H1 (cell line): ENCODE results near the gene OSBPL5. TPM values are rescaled to one million over a fixed set of nuclear protein-coding genes. Genes with fewer than 3 reads are reported as not detected.

ENCODE experiments used
- CTCF ChIA-PET: fragments of 300-600 bp; sonication (Branson Sonifier 250); formaldehyde crosslinking; loops from one replicate; lab custom pipeline; 2021; ENCODE audit not compliant: partially characterized antibody; lab: Charles Lee
- POLR2A ChIA-PET: fragments of 300-600 bp; sonication (Branson Sonifier 250); formaldehyde crosslinking; loops from one replicate; lab custom pipeline; 2021; ENCODE audit warnings: inconsistent platforms; ENCODE audit not compliant: partially characterized antibody; lab: Charles Lee
- DNase-seq, 2 experiments: peaks; one replicate each; pipeline versions ENCODE4 v3.0.0 to v3.0.0-alpha.2; 2010 to 2022; ENCODE audit warnings: low spot score in 2 of 2, low read depth in 1 of 2, mixed read lengths in 1 of 2
- FAIRE-seq: peaks from 2 replicates; lab custom pipeline; 2011; peaks lifted over from hg19 to GRCh38; lab: Jason Lieb, UNC
- H2AFZ ChIP-seq: 2 replicates; pipeline ENCODE4 v1.8.1; 2012; ENCODE audit warnings: low read length, inconsistent platforms
- H2AK5ac ChIP-seq: 2 replicates; pipeline ENCODE4 v1.6.1; 2013; ENCODE audit warnings: low read depth, low read length
- H2BK120ac ChIP-seq: replicated peaks from 2 replicates; pipeline ENCODE3; 2013; ENCODE audit warnings: low read depth, low read length, inconsistent platforms
- H2BK12ac ChIP-seq: 2 replicates; pipeline ENCODE4 v1.6.1; 2013; ENCODE audit warnings: low read depth, low read length
- H2BK15ac ChIP-seq: 2 replicates; pipeline ENCODE4 v1.6.1; 2013; ENCODE audit warnings: low read length
- H2BK20ac ChIP-seq: 2 replicates; pipeline ENCODE4 v1.6.1; 2013; ENCODE audit warnings: low read length
- H2BK5ac ChIP-seq: 2 replicates; pipeline ENCODE4 v1.6.1; 2013; ENCODE audit warnings: low read depth, low read length
- H3K14ac ChIP-seq: 2 replicates; pipeline ENCODE4 v1.6.1; 2013; ENCODE audit warnings: inconsistent platforms; ENCODE audit not compliant: insufficient read length
- H3K18ac ChIP-seq: 2 replicates; pipeline ENCODE4 v1.6.1; 2013; ENCODE audit warnings: low read length; ENCODE audit errors: extremely low read depth
- H3K23ac ChIP-seq: 2 replicates; pipeline ENCODE4 v1.6.1; 2013; ENCODE audit warnings: inconsistent platforms; ENCODE audit not compliant: insufficient read length
- H3K23me2 ChIP-seq: 2 replicates; pipeline ENCODE4 v1.6.1; 2013; ENCODE audit warnings: low read depth, low read length
- H3K27ac ChIP-seq: 2 replicates; pipeline ENCODE4 v1.6.1; 2011; ENCODE audit warnings: low read depth, low read length, inconsistent platforms
- H3K27me3 ChIP-seq, 4 experiments: replicated peaks in 1 of 4; 1 replicate in 1 of 4; 2 replicates in 3 of 4; pipeline versions ENCODE4 v1.6.1 to v1.8.1; 2011 to 2013; ENCODE audit warnings: low read length in 3 of 4, mild to moderate bottlenecking in 3 of 4, inconsistent platforms in 2 of 4, mixed read lengths in 2 of 4, moderate library complexity in 1 of 4; ENCODE audit not compliant: control insufficient read depth in 3 of 4, insufficient read depth in 3 of 4; ENCODE audit errors: extremely low read depth in 1 of 4
- H3K36me3 ChIP-seq, 4 experiments: 2 replicates each; pipeline versions ENCODE4 v1.6.1 to v1.8.1; 2011 to 2013; ENCODE audit warnings: mild to moderate bottlenecking in 4 of 4, low read length in 3 of 4, moderate library complexity in 2 of 4, control low read depth in 1 of 4, inconsistent platforms in 1 of 4; ENCODE audit not compliant: insufficient read depth in 4 of 4, control insufficient read depth in 2 of 4
- H3K4ac ChIP-seq: replicated peaks from 2 replicates; pipeline ENCODE3; 2013; ENCODE audit warnings: low read length, low read depth, mixed read lengths, inconsistent platforms; ENCODE audit not compliant: insufficient read length
- H3K4me1 ChIP-seq, 4 experiments: replicated peaks in 1 of 4; 1 replicate in 1 of 4; 2 replicates in 3 of 4; pipeline versions ENCODE4 v1.6.1 to v1.8.1; 2011 to 2013; ENCODE audit warnings: low read length in 3 of 4, inconsistent platforms in 2 of 4, mixed read lengths in 1 of 4; ENCODE audit not compliant: insufficient read depth in 4 of 4, control insufficient read depth in 3 of 4
- H3K4me2 ChIP-seq, 2 experiments: 2 replicates each; pipeline versions ENCODE4 v1.6.1 to v1.8.1; 2011 to 2013; ENCODE audit warnings: low read depth in 2 of 2, low read length in 2 of 2, control low read depth in 1 of 2, inconsistent platforms in 1 of 2, mild to moderate bottlenecking in 1 of 2; ENCODE audit not compliant: insufficient read depth in 1 of 2
- H3K4me3 ChIP-seq, 4 experiments: fragments of 200-600, 300-600 bp in 1 of 4; sonication (generic), shearing (Covaris generic), sonication (Bioruptor Twin) in 1 of 4; 2 replicates each; pipeline versions ENCODE4 v1.5.1 to v1.8.1; 2011 to 2016; ENCODE audit warnings: low read length in 4 of 4, low read depth in 3 of 4, control low read depth in 2 of 4, inconsistent platforms in 2 of 4, mild to moderate bottlenecking in 2 of 4, mixed read lengths in 1 of 4, moderate library complexity in 1 of 4; ENCODE audit not compliant: insufficient read depth in 2 of 4; ENCODE audit errors: extremely low read depth in 1 of 4
- H3K56ac ChIP-seq: replicated peaks from 2 replicates; pipeline ENCODE3; 2013; ENCODE audit warnings: low read depth, mild to moderate bottlenecking, mixed read lengths, low read length, inconsistent platforms; ENCODE audit not compliant: insufficient read length
- H3K79me1 ChIP-seq: 2 replicates; pipeline ENCODE4 v1.6.1; 2013; ENCODE audit warnings: low read depth, low read length, control low read depth
- H3K79me2 ChIP-seq, 2 experiments: 2 replicates each; pipeline versions ENCODE4 v1.6.1 to v1.8.1; 2012 to 2013; ENCODE audit warnings: low read length in 2 of 2, mild to moderate bottlenecking in 2 of 2, inconsistent platforms in 1 of 2; ENCODE audit not compliant: insufficient read depth in 2 of 2, control insufficient read depth in 1 of 2
- H3K9ac ChIP-seq, 4 experiments: replicated peaks in 1 of 4; 1 replicate in 1 of 4; 2 replicates in 3 of 4; pipeline versions ENCODE4 v1.6.1 to v1.8.1; 2011 to 2013; ENCODE audit warnings: low read depth in 3 of 4, low read length in 3 of 4, control low read depth in 2 of 4, mild to moderate bottlenecking in 2 of 4, moderate library complexity in 2 of 4, inconsistent platforms in 1 of 4; ENCODE audit errors: extremely low read depth in 1 of 4
- H3K9me3 ChIP-seq, 2 experiments: 2 replicates each; pipeline versions ENCODE4 v1.6.1 to v1.8.1; 2012 to 2013; ENCODE audit warnings: mild to moderate bottlenecking in 2 of 2, moderate library complexity in 2 of 2, control low read depth in 1 of 2, inconsistent platforms in 1 of 2, low read depth in 1 of 2, low read length in 1 of 2, mixed read lengths in 1 of 2; ENCODE audit not compliant: insufficient read depth in 2 of 2
- H4K20me1 ChIP-seq, 2 experiments: replicated peaks in 1 of 2; 2 replicates each; pipeline versions ENCODE3 to v1.8.1; 2011 to 2013; ENCODE audit warnings: inconsistent platforms in 2 of 2, low read length in 2 of 2, mild to moderate bottlenecking in 1 of 2; ENCODE audit not compliant: insufficient read depth in 2 of 2, control insufficient read depth in 1 of 2
- H4K5ac ChIP-seq: 2 replicates; pipeline ENCODE4 v1.6.1; 2013; ENCODE audit warnings: low read length, low read depth, mixed read lengths, inconsistent platforms; ENCODE audit not compliant: insufficient read length
- H4K8ac ChIP-seq: 2 replicates; pipeline ENCODE4 v1.8.0; 2013; ENCODE audit warnings: mild to moderate bottlenecking, moderate library complexity, low read length, inconsistent platforms; ENCODE audit not compliant: insufficient read depth; ENCODE audit errors: extremely low read depth
- H4K91ac ChIP-seq: replicated peaks from 2 replicates; pipeline ENCODE3; 2013; ENCODE audit warnings: low read length, mixed read lengths, inconsistent platforms; ENCODE audit not compliant: insufficient read length
- GTF2F1 ChIP-seq: IDR thresholded peaks from 2 replicates; pipeline ENCODE4 v1.6.1; 2012; ENCODE audit warnings: low read depth, low read length, improper control_type of control experiment, borderline replicate concordance
- RAD21 ChIP-seq, 2 experiments: IDR thresholded peaks in 1 of 2; conservative IDR thresholded peaks in 1 of 2; 2 replicates each; pipeline ENCODE4 v1.6.1; 2011; ENCODE audit warnings: low read depth in 2 of 2, low read length in 2 of 2, improper control_type of control experiment in 1 of 2, inconsistent platforms in 1 of 2, mild to moderate bottlenecking in 1 of 2, moderate library complexity in 1 of 2
- SIRT6 ChIP-seq: IDR thresholded peaks from one replicate; pipeline ENCODE4 v1.7.1; 2012; ENCODE audit warnings: low read length, inconsistent platforms
- SP1 ChIP-seq: IDR thresholded peaks from 2 replicates; pipeline ENCODE4 v1.6.1; 2011; ENCODE audit warnings: low read depth, low read length
- ZNF274 ChIP-seq: IDR thresholded peaks from 2 replicates; pipeline ENCODE4 v1.7.0; 2012; ENCODE audit warnings: low read length, borderline replicate concordance; ENCODE audit errors: extremely low read depth
- polyA plus RNA-seq, 7 experiments: library from polyadenylated mRNA; depleted of rRNA in 3 of 7; stranded (reverse) in 5 of 7; unstranded in 2 of 7; fragments of >200 nt in 5 of 7; fragments of 200-250 nt in 2 of 7; gene quantifications; 1 replicate in 5 of 7; 2 replicates in 1 of 7; 4 replicates in 1 of 7; pipeline versions ENCODE4 v1.2.1 to v1.2.3, GENCODE V29; 2011 to 2013; ENCODE audit warnings: missing spikeins in 2 of 7, mixed read lengths in 2 of 7
- total RNA-seq: library from RNA; stranded (reverse); fragmentation: NEBNext Ultra II Directional; extraction: Animal tissue kit (Norgen Biotek cat#: 25700); gene quantifications from 2 replicates; pipeline ENCODE4 v1.2.1, GENCODE V29; 2021
- TF ChIP-seq, protein P1 (sequence below): IDR thresholded peaks from 2 replicates; pipeline ENCODE4 v1.6.1; 2012; ENCODE audit warnings: low read length, inconsistent platforms

The OSBPL5 gene
- total and polyA plus RNA-seq, 2 of the 8 experiments (the other 6 are each of a cell fraction or from before 2014, with no cell fraction given) = 3.4 to 9.9 TPM

DNA sequence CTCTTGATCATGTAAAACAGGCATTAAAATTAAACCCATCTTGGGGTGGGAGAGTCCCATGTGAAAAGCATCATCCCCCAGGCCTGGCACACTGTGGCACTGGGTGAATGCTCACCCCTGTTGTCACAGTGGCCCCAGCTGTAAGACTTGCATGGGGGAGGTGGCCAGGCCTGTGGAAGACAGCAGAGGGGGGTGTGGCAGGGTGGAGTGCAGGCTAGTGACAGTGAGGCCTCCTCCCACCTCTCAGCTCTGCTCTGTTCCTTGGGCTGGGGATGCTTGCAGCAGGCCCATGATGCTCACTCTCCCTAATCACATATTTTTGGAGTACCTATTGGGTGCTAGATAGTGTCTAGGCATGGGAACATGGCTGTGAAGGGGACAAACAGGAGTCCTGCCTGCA is 10.1 kb upstream of the OSBPL5 start:
- DNase-seq (no peak), FAIRE-seq (no peak)
- peaks cover 12% of the 10 kb centered on the region; the same call in 1 of the 2 replicates for H3K23me2 ChIP-seq
- no peak overlapping the region for H3K9ac ChIP-seq
- no peak overlapping the region for H2BK120ac ChIP-seq
- H3K27me3 ChIP-seq = peaks cover 0 to 3% (median under 1%) of the 10 kb centered on the region in 4 experiments; a peak in 2 of 7 replicates
- H2BK15ac ChIP-seq = no peak overlapping the region
- no peak overlapping the region for H3K27ac ChIP-seq
- TF ChIP-seq SP1 = no peak
- no peak for TF ChIP-seq ZNF274
- TF ChIP-seq GTF2F1 = no peak
- no peak for TF ChIP-seq RAD21 (IDR thresholded peaks at IDR 0.05 in 1 of 2, conservative IDR thresholded peaks at IDR 0.05 in 1 of 2; ENCODE audit: low read depth in 2 of 2, low read length in 2 of 2)
- TF ChIP-seq SIRT6 = no peak
- TF ChIP-seq, protein P1, sequence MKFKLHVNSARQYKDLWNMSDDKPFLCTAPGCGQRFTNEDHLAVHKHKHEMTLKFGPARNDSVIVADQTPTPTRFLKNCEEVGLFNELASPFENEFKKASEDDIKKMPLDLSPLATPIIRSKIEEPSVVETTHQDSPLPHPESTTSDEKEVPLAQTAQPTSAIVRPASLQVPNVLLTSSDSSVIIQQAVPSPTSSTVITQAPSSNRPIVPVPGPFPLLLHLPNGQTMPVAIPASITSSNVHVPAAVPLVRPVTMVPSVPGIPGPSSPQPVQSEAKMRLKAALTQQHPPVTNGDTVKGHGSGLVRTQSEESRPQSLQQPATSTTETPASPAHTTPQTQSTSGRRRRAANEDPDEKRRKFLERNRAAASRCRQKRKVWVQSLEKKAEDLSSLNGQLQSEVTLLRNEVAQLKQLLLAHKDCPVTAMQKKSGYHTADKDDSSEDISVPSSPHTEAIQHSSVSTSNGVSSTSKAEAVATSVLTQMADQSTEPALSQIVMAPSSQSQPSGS = no peak
- no peak overlapping the region for H2BK12ac ChIP-seq
- 0 out of 4 replicates have a peak, but pooled peaks cover 0 to 4% of the 10 kb centered on the region in 2 experiments for H3K9me3 ChIP-seq
- no peak overlapping the region for H2AK5ac ChIP-seq
- H2BK20ac ChIP-seq = no peak overlapping the region
- no peaks in the 10 kb centered on the region for H3K79me2 ChIP-seq
- H2BK5ac ChIP-seq = no peak overlapping the region
- no peak overlapping the region for H3K4me3 ChIP-seq
- H4K8ac ChIP-seq = no peak overlapping the region
- no peak overlapping the region for H4K5ac ChIP-seq
- ChIA-PET CTCF (interaction anchor here (0.6 to 1.0 kb wide), 2 partner anchors 13 to 161 kb away, joined by 3 read pairs; no protein-coding TSS in a partner anchor), POLR2A (no interaction called here)
- no peaks in the 10 kb centered on the region for H3K79me1 ChIP-seq
- no peak overlapping the region for H4K91ac ChIP-seq
- H3K56ac ChIP-seq = no peak overlapping the region
- H3K4me1 ChIP-seq = no peaks in the 10 kb centered on the region
- no peak overlapping the region for H3K18ac ChIP-seq
- H3K14ac ChIP-seq = no peak overlapping the region
- no peak overlapping the region for H3K23ac ChIP-seq
- no peak overlapping the region for H3K4ac ChIP-seq
- H2AFZ ChIP-seq = no peak overlapping the region
- H3K36me3 ChIP-seq = no peaks in the 10 kb centered on the region; a peak in 1 of 8 replicates
- no peak overlapping the region for H3K4me2 ChIP-seq
- H4K20me1 ChIP-seq = peaks cover 0 to 6% of the 10 kb centered on the region in 2 experiments
